IPS-NIHi7 (cell line): Measurements from ENCODE around the gene ACSS3.
"Not testable (repeated sequence)": the region's sequence is repeated elsewhere in the genome, so short reads cannot be mapped to it uniquely, and the experiment has no call there.

Experiments
- DNase-seq: peaks from one replicate; pipeline ENCODE4 v3.0.0; 2012; ENCODE audit warnings: mixed read lengths; ENCODE audit errors: extremely low spot score

The ACSS3 gene

GRCh38 chr12:81167694-81168093, 89.8 kb downstream of the ACSS3 start:
- DNase-seq: peak; percentile 16

GRCh38 chr12:81168445-81168844, 90.6 kb downstream of the ACSS3 start:
- no peak for DNase-seq

GRCh38 chr12:81170072-81170471, 92.2 kb downstream of the ACSS3 start:
- DNase-seq: no peak

GRCh38 chr12:81172851-81173250, 95.0 kb downstream of the ACSS3 start:
- no peak for DNase-seq

GRCh38 chr12:81174664-81175063, 96.8 kb downstream of the ACSS3 start:
- DNase-seq: no peak

- DNase-seq: no peak
Observed at GRCh38 chr12:81176796-81177195, 98.9 kb downstream of the ACSS3 start.

- no peak for DNase-seq
Observed at GRCh38 chr12:81181691-81182090, 103.8 kb downstream of the ACSS3 start.

- DNase-seq: no peak
Observed at GRCh38 chr12:81187686-81188085, 109.8 kb downstream of the ACSS3 start.

- no peak for DNase-seq
Observed at GRCh38 chr12:81196595-81196994, 118.7 kb downstream of the ACSS3 start.

- DNase-seq: not testable (repeated sequence)
Observed at GRCh38 chr12:81200561-81200960, 122.7 kb downstream of the ACSS3 start.

GRCh38 chr12:81203671-81204204, 125.9 kb downstream of the ACSS3 start:
- no peak for DNase-seq

GRCh38 chr12:81205416-81205815, 127.5 kb downstream of the ACSS3 start:
- DNase-seq: no peak

- DNase-seq: no peak
Observed at GRCh38 chr12:81206429-81206828, 128.6 kb downstream of the ACSS3 start.

- DNase-seq: peak; percentile 8
Observed at GRCh38 chr12:81207173-81207572, 129.3 kb downstream of the ACSS3 start.

GRCh38 chr12:81207664-81208063, 129.8 kb downstream of the ACSS3 start:
- DNase-seq: no peak

- DNase-seq: no peak
Observed at GRCh38 chr12:81208187-81208911, 130.5 kb downstream of the ACSS3 start.

GRCh38 chr12:81209012-81209411, 131.1 kb downstream of the ACSS3 start:
- no peak for DNase-seq

GRCh38 chr12:81209772-81210225, 131.9 kb downstream of the ACSS3 start:
- not testable (repeated sequence) for DNase-seq

- DNase-seq: no peak
Observed at GRCh38 chr12:81211306-81211705, 133.4 kb downstream of the ACSS3 start.

- no peak for DNase-seq
Observed at GRCh38 chr12:81212996-81213696, 135.3 kb downstream of the ACSS3 start.

- DNase-seq: no peak
Observed at GRCh38 chr12:81216739-81217138, 138.9 kb downstream of the ACSS3 start.

GRCh38 chr12:81221681-81222080, 143.8 kb downstream of the ACSS3 start:
- no peak for DNase-seq
